GM20000 (cell line): ENCODE measurements around the gene PRSS1.

Experiments used
- DNase-seq: peaks from one replicate; pipeline ENCODE4 v3.0.0; 2012; ENCODE audit warnings: low spot score
- CTCF ChIP-seq: IDR thresholded peaks from 2 replicates; pipeline ENCODE4 v1.5.1; 2012; ENCODE audit warnings: mild to moderate bottlenecking, control low read depth; ENCODE audit errors: extremely low read depth, missing control alignments

PRSS1 gene

GRCh38 chr7:142777318-142777717 lies 28.0 kb downstream of the PRSS1 start:
- TF ChIP-seq CTCF: no peak
- no peak for DNase-seq

GRCh38 chr7:142782922-142783900 lies 33.9 kb downstream of the PRSS1 start:
- peak; percentile 80 for DNase-seq
- TF ChIP-seq CTCF: peak; percentile 86

GRCh38 chr7:142784096-142784495 lies 34.8 kb downstream of the PRSS1 start:
- DNase-seq: no peak

GRCh38 chr7:142784716-142785115 lies 35.4 kb downstream of the PRSS1 start:
- TF ChIP-seq CTCF: no peak
- no peak for DNase-seq

More at GRCh38 chr7:142784096-142784495, 34.8 kb downstream of the PRSS1 start:
- TF ChIP-seq CTCF: no peak

- no peak for TF ChIP-seq CTCF
- DNase-seq: no peak
Observed at GRCh38 chr7:142785841-142786250, 36.6 kb downstream of the PRSS1 start.

- no peak for TF ChIP-seq CTCF
- DNase-seq: no peak
Observed at GRCh38 chr7:142787034-142787768, 37.9 kb downstream of the PRSS1 start.

GRCh38 chr7:142787783-142788182 lies 38.5 kb downstream of the PRSS1 start:
- no peak for TF ChIP-seq CTCF
- no peak for DNase-seq
